Measurements from ENCODE around the gene PRKAG1.

The PRKAG1 gene

DNA sequence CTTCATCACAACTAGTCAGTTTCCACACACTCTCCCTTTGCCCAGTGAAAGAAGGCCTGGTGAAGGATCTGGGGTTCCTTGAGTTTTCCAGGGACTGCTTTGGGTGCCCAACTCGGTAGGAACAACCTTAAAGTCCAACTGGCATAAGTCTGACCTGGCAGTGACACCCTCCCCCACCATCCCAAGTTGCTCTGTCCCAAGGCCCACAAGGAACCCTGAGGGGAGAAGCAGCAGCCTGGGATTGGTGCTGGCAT lies 40.4 kb upstream of the PRKAG1 start:
- TF ChIP-seq, protein P1, sequence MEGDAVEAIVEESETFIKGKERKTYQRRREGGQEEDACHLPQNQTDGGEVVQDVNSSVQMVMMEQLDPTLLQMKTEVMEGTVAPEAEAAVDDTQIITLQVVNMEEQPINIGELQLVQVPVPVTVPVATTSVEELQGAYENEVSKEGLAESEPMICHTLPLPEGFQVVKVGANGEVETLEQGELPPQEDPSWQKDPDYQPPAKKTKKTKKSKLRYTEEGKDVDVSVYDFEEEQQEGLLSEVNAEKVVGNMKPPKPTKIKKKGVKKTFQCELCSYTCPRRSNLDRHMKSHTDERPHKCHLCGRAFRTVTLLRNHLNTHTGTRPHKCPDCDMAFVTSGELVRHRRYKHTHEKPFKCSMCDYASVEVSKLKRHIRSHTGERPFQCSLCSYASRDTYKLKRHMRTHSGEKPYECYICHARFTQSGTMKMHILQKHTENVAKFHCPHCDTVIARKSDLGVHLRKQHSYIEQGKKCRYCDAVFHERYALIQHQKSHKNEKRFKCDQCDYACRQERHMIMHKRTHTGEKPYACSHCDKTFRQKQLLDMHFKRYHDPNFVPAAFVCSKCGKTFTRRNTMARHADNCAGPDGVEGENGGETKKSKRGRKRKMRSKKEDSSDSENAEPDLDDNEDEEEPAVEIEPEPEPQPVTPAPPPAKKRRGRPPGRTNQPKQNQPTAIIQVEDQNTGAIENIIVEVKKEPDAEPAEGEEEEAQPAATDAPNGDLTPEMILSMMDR (IDR thresholded peaks at IDR 0.05; ENCODE audit: low read depth, low read length) = no peak
- peak overlapping the region; percentile 93 for H3K4me3 ChIP-seq (ENCODE audit: low read depth, low read length)

DNA sequence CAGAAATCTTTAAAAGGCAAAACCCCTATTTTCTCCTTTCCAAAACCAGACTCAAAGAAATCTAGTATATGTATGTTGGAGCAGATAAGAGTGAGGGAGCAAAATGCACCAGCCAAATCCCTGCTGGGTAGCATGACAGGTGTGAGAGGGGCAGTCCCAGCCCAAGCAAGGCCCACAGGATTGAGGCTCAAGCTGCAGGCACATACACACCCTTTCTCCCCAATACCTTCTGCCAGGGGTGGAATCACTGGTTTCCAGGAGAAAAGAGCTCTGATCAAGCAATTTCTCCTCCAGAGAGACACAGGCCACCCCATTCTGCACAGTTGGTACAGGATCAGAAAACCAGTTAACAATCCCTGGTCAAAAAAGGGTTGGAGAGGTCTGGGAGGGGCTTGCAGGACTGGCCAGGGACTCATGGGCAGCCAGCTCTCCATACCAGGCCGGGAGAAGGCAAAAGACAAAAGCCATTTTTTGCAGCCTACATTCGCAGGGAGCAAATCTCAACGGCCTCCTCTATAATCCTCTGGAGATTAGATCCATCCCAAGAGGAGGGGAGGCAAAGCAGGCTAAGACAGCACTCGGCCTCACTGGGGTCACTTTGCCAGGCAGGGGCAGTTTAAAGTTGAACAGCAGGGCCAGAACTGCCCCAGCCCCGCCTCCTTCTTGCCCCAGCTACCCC lies 39.9 kb upstream of the PRKAG1 start:
- TF ChIP-seq, protein P1 (IDR thresholded peaks at IDR 0.05; ENCODE audit: low read depth, low read length) = no peak
- H3K4me3 ChIP-seq (ENCODE audit: low read depth, low read length) = peak overlapping the region; percentile 93

DNA sequence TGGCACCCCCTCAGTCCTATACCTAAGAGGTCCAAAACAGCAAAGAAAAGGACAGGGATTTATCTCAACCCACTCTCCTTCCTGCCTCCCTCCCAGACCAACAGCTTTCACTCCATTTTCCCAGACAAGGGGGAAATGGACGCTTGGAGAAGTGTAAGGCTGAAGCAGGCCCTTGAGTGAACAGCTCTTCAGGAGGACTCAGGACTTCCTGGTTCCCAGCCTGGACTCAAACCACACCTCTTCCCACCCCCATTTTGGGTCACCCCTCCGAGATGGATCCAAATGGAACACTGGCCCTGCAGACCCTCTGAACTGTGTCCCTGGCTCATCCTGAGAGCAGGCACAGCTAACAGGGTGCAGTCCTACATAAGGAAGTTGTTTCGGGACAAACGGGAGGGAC lies 39.3 kb upstream of the PRKAG1 start:
- H3K4me3 ChIP-seq (ENCODE audit: low read depth, low read length) = peak overlapping the region; percentile 93
- TF ChIP-seq, protein P1 (IDR thresholded peaks at IDR 0.05; ENCODE audit: low read depth, low read length) = no peak

DNA sequence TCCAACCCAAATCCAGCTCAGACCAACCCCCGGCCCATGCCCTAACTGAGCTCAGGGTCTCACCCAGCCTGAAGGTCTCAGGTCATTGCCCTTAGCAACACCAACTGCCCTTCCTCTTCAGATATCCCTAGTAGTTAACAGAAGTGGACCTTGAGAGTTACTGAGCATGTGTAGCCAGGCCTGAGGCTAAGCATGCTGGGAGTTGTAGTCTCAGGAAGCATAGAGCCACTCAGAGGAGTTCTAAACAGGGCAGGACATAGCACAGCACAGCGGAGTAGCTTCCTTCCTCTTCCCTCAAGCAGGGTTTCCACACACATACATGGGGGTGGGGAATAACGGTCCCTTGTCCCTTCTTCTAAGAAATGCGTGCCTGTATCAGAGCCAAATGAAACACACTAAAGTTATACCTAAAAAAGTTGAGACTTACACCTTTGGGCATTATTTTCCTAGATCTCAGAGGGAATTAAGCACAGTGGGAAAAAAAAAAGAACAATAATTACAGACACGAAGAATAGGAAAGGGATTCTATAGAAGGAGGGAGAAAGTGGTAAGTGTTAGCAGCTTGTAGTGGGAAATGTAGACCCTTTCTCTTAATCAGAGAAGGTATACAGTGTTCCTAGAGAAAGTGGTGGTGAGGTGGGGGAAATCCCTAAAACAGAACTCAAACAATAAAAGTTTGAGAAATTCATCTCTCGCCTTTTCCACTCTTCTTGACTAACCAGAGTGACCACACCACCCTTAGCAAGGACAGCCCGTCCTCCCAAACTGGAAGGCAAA lies 37.6 kb upstream of the PRKAG1 start:
- peak overlapping the region; percentile 93 for H3K4me3 ChIP-seq (ENCODE audit: low read depth, low read length)
- TF ChIP-seq, protein P1 (IDR thresholded peaks at IDR 0.05; ENCODE audit: low read depth, low read length) = no peak

GRCh38 chr12:49055092-49055491 lies 36.5 kb upstream of the PRKAG1 start:
- H3K4me3 ChIP-seq (ENCODE audit: low read depth, low read length) = no peak overlapping the region
- TF ChIP-seq, protein P1 (IDR thresholded peaks at IDR 0.05; ENCODE audit: low read depth, low read length) = no peak

- no peak overlapping the region for H3K4me3 ChIP-seq (ENCODE audit: low read depth, low read length)
- TF ChIP-seq, protein P1 (IDR thresholded peaks at IDR 0.05; ENCODE audit: low read depth, low read length) = no peak
Observed at GRCh38 chr12:49054524-49054923, 35.9 kb upstream of the PRKAG1 start.

- no peak overlapping the region for H3K4me3 ChIP-seq (ENCODE audit: low read depth, low read length)
- TF ChIP-seq, protein P1 (IDR thresholded peaks at IDR 0.05; ENCODE audit: low read depth, low read length) = no peak
Observed at GRCh38 chr12:49054096-49054495, 35.5 kb upstream of the PRKAG1 start.

Data from WI38 (cell line).